GM10248 (cell line): ENCODE results near the gene STIMATE.

Experiments
- CTCF ChIA-PET: fragments of 300-600 bp; sonication (Branson Sonifier 250); formaldehyde crosslinking; extraction: SDS; loops from one replicate; lab custom pipeline; 2021; ENCODE audit warnings: antibody characterized with exemption; lab: Yijun Ruan, JAX
- POLR2A ChIA-PET: fragments of 350-650 bp; sonication (Branson Sonifier 250); formaldehyde crosslinking; extraction: SDS; loops from one replicate; lab custom pipeline; 2020; ENCODE audit warnings: antibody characterized with exemption; lab: Yijun Ruan, JAX
- DNase-seq: peaks from one replicate; pipeline ENCODE4 v3.0.0; 2012; ENCODE audit errors: extremely low spot score
- CTCF ChIP-seq: IDR thresholded peaks from 2 replicates; pipeline ENCODE4 v1.5.1; 2012; ENCODE audit warnings: mild to moderate bottlenecking, low read depth; ENCODE audit errors: extremely low read depth, missing control alignments, control extremely low read depth

Gene STIMATE

DNA sequence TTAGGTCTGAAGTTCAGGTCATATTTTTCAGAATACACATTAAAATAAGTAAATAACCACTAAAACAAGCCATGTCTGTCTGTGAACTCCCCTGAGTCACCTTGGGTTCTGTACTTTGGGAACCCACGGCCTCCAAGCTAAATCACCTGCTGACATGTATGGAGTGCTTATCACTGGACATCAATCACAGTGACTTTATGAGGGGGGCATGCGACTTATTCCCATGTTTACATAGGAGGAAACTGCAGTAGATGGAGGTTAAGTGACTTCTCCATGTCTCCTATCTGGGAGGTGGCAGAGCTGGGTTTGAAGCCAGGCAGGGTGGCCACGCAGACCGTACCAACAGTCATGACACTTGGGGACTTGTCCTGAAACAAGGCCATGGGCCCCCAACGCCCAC, 75.0 kb downstream of the STIMATE start:
- no peak for DNase-seq
- ChIA-PET POLR2A (no interaction called here), CTCF (interaction anchor here (0.8 to 2.5 kb wide), 6 partner anchors 11 to 99 kb away, joined by 3 to 16 read pairs (median 4); partner anchors contain the start of gene ITIH3)
- no peak for TF ChIP-seq CTCF

- TF ChIP-seq CTCF, result peak; percentile 62
- POLR2A ChIA-PET, result interaction anchor here (0.5 kb wide), 1 partner anchor 107 kb away, joined by 5 read pairs; no protein-coding TSS in a partner anchor
- CTCF ChIA-PET, result interaction anchor here (0.7 to 3.8 kb wide), 13 partner anchors 9 to 103 kb away, joined by 3 to 16 read pairs (median 3); no protein-coding TSS in a partner anchor
- peak; percentile 65 for DNase-seq
These were observed 76.6 kb downstream of the STIMATE start for GRCh38 chr3:52820736-52821135.

GRCh38 chr3:52819936-52820335, 77.4 kb downstream of the STIMATE start:
- ChIA-PET CTCF (interaction anchor here (0.7 to 3.8 kb wide), 14 partner anchors 9 to 374 kb away, joined by 3 to 16 read pairs (median 3); partner anchors contain the start of gene ITIH3), POLR2A (no interaction called here)
- TF ChIP-seq CTCF, result no peak
- DNase-seq, result no peak

- no peak for TF ChIP-seq CTCF
- POLR2A ChIA-PET, result no interaction called here
- CTCF ChIA-PET, result interaction anchor here (1.8 to 3.1 kb wide), 3 partner anchors 9 to 372 kb away, joined by 4 to 11 read pairs (median 7); no protein-coding TSS in a partner anchor
- DNase-seq, result no peak
These were observed 79.5 kb downstream of the STIMATE start for GRCh38 chr3:52817860-52818259.

DNA sequence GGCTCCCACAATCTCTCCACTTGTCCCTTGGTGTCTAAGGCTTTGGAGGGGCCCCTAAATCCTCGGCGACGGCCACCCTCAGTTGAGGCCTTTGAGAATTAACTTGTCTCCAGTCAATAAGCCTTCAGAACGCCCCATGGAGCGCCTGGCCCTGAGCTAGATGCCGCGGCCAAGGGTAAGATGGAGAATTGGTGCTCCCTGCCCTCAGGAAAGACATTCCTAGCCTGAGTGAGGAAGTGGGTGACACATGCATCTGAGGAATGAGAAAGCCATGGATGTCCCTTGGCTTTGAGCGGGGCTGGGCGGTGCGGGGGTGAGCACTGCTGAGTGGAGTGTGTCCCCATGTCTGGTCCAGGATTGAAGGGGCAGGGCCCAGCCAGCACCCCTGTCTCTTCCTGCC, 80.1 kb downstream of the STIMATE start:
- no peak for DNase-seq
- CTCF ChIA-PET, result interaction anchor here (1.5 to 3.1 kb wide), 2 partner anchors 13 to 19 kb away, joined by 4 to 11 read pairs; no protein-coding TSS in a partner anchor
- no peak for TF ChIP-seq CTCF
- POLR2A ChIA-PET, result no interaction called here

- no peak for TF ChIP-seq CTCF
- DNase-seq, result no peak
- ChIA-PET POLR2A (no interaction called here), CTCF (interaction anchor here (1.0 to 3.1 kb wide), 4 partner anchors 12 to 29 kb away, joined by 3 to 11 read pairs (median 4); no protein-coding TSS in a partner anchor)
These were observed 80.7 kb downstream of the STIMATE start for GRCh38 chr3:52816654-52817053.
